CD14-positive monocyte (primary cell): ENCODE measurements around the gene KRTCAP3. TPM values are rescaled to one million over a fixed set of nuclear protein-coding genes. Genes with fewer than 3 reads are reported as not detected.

Source experiments
- DNase-seq, 3 donors: peaks; one replicate each; pipeline ENCODE4 v3.0.0-alpha.2; 2011 to 2022
- H2AFZ ChIP-seq: 2 replicates; pipeline ENCODE4 v1.6.0; 2012; ENCODE audit warnings: mild to moderate bottlenecking, low read depth, low read length, inconsistent platforms; ENCODE audit not compliant: insufficient read depth, poor library complexity, severe bottlenecking
- H3K27ac ChIP-seq, 2 donors: 1 replicate in 1 of 2; 2 replicates in 1 of 2; pipeline ENCODE4 v1.5.1; 2012 to 2013; ENCODE audit warnings: low read length in 2 of 2, control low read depth in 1 of 2, inconsistent platforms in 1 of 2, low read depth in 1 of 2, mild to moderate bottlenecking in 1 of 2
- H3K27me3 ChIP-seq, 2 donors: one replicate each; pipeline versions ENCODE4 v1.6.0 to v1.6.1; 2011 to 2013; ENCODE audit warnings: low read length in 2 of 2; ENCODE audit not compliant: control insufficient read depth in 2 of 2, insufficient read depth in 2 of 2
- H3K36me3 ChIP-seq, 2 donors: replicated peaks in 1 of 2; 1 replicate in 1 of 2; 2 replicates in 1 of 2; pipeline versions ENCODE4 v1.5.1 to v1.6.1; 2012 to 2013; ENCODE audit warnings: low read length in 2 of 2, control low read depth in 1 of 2, inconsistent platforms in 1 of 2, mild to moderate bottlenecking in 1 of 2; ENCODE audit not compliant: insufficient read depth in 2 of 2, control insufficient read depth in 1 of 2
- H3K4me1 ChIP-seq, 2 donors: 1 replicate in 1 of 2; 2 replicates in 1 of 2; pipeline versions ENCODE4 v1.5.1 to v1.6.1; 2012 to 2013; ENCODE audit warnings: low read length in 2 of 2, control low read depth in 1 of 2, inconsistent platforms in 1 of 2, mild to moderate bottlenecking in 1 of 2, moderate library complexity in 1 of 2; ENCODE audit not compliant: insufficient read depth in 2 of 2, control insufficient read depth in 1 of 2
- H3K4me2 ChIP-seq: replicated peaks from 2 replicates; pipeline ENCODE3; 2012; ENCODE audit warnings: low read length, moderate library complexity, mild to moderate bottlenecking; ENCODE audit not compliant: poor library complexity, severe bottlenecking; ENCODE audit errors: extremely low read depth
- H3K4me3 ChIP-seq, 3 experiments: fragments of 200-600 bp in 1 of 3; sonication (generic) in 1 of 3; replicated peaks in 1 of 3; 1 replicate in 2 of 3; 2 replicates in 1 of 3; pipeline ENCODE4 v1.5.1; 2011 to 2013; ENCODE audit warnings: low read length in 3 of 3, mild to moderate bottlenecking in 3 of 3, control low read depth in 2 of 3, low read depth in 2 of 3, inconsistent platforms in 1 of 3, moderate library complexity in 1 of 3
- H3K79me2 ChIP-seq: 2 replicates; pipeline ENCODE4 v1.6.0; 2012; ENCODE audit warnings: mild to moderate bottlenecking, control low read depth, inconsistent platforms, low read length, moderate library complexity; ENCODE audit not compliant: insufficient read depth
- H3K9ac ChIP-seq: 2 replicates; pipeline ENCODE4 v1.6.0; 2017; ENCODE audit warnings: low read length, mild to moderate bottlenecking; ENCODE audit not compliant: insufficient read depth, poor library complexity, severe bottlenecking
- H3K9me3 ChIP-seq, 2 donors: replicated peaks in 1 of 2; 1 replicate in 1 of 2; 2 replicates in 1 of 2; pipeline versions ENCODE4 v1.5.1 to v1.6.1; 2012 to 2013; ENCODE audit warnings: low read length in 2 of 2, control low read depth in 1 of 2; ENCODE audit not compliant: control insufficient read depth in 1 of 2, insufficient read depth in 1 of 2
- H4K20me1 ChIP-seq: 2 replicates; pipeline ENCODE4 v1.6.0; 2012; ENCODE audit warnings: mild to moderate bottlenecking, low read length, control low read depth, moderate library complexity; ENCODE audit not compliant: insufficient read depth
- H3K27ac Mint-ChIP-seq, 7 donors: one replicate each; pipeline ENCODE4 v1.8.0; 2020; ENCODE audit warnings: mild to moderate bottlenecking in 7 of 7, mixed read lengths in 7 of 7, moderate library complexity in 6 of 7, inconsistent platforms in 2 of 7
- H3K27me3 Mint-ChIP-seq, 3 donors: one replicate each; pipeline ENCODE4 v1.8.0; 2021 to 2022; ENCODE audit warnings: low read depth in 3 of 3, mild to moderate bottlenecking in 3 of 3, mixed read lengths in 3 of 3, moderate library complexity in 3 of 3, inconsistent platforms in 1 of 3
- H3K36me3 Mint-ChIP-seq, 2 donors: one replicate each; pipeline ENCODE4 v1.8.0; 2020; ENCODE audit warnings: mixed read lengths in 2 of 2, inconsistent platforms in 1 of 2, mild to moderate bottlenecking in 1 of 2
- H3K4me1 Mint-ChIP-seq: one replicate; pipeline ENCODE4 v1.8.0; 2020; ENCODE audit warnings: mild to moderate bottlenecking, mixed read lengths
- H3K4me3 Mint-ChIP-seq, 2 donors: one replicate each; pipeline ENCODE4 v1.8.0; 2020; ENCODE audit warnings: mild to moderate bottlenecking in 2 of 2, mixed read lengths in 2 of 2, moderate library complexity in 1 of 2
- H3K9me3 Mint-ChIP-seq, 7 donors: one replicate each; pipeline ENCODE4 v1.8.0; 2020 to 2022; ENCODE audit warnings: mixed read lengths in 7 of 7, mild to moderate bottlenecking in 6 of 7, moderate library complexity in 6 of 7, inconsistent platforms in 2 of 7
- WGBS: methylation state at CpG from one replicate; pipeline ENCODE4 v1.1.5; 2013; ENCODE audit warnings: missing lambda C conversion rate; ENCODE audit not compliant: insufficient coverage; 5-methylcytosine and 5-hydroxymethylcytosine counted together
- intact Hi-C, 2 donors: fragments of 100-400 bp; cut with micrococcal nuclease; formaldehyde crosslinking; loops; one replicate each; pipeline versions ENCODE4 v1.15.0 to v1.15.1; 2023
- polyA plus RNA-seq, 3 donors: library from polyadenylated mRNA; depleted of rRNA in 1 of 3; unstranded in 2 of 3; stranded (reverse) in 1 of 3; fragments of 300-500 nt in 2 of 3; fragments of >200 nt in 1 of 3; fragmentation: Illumina TruSeq in 2 of 3; gene quantifications; 1 replicate in 2 of 3; 2 replicates in 1 of 3; pipeline ENCODE4 v1.2.3, GENCODE V29; 2012 to 2021
- small RNA-seq: library from RNA; depleted of rRNA; stranded (forward); fragments of <200 nt; gene quantifications from one replicate; pipeline ENCODE3, GENCODE V24; 2012; ENCODE audit warnings: low read depth; ENCODE audit not compliant: insufficient read length
- TF ChIP-seq, protein P1 (sequence below): fragments of 200-600 bp; IDR thresholded peaks from one replicate; pipeline ENCODE4 v1.8.0; 2022; ENCODE audit warnings: antibody characterized with exemption, mild to moderate bottlenecking

KRTCAP3 gene
- polyA plus RNA-seq, 3 donors = 2.5 TPM; not detected in 2

DNA sequence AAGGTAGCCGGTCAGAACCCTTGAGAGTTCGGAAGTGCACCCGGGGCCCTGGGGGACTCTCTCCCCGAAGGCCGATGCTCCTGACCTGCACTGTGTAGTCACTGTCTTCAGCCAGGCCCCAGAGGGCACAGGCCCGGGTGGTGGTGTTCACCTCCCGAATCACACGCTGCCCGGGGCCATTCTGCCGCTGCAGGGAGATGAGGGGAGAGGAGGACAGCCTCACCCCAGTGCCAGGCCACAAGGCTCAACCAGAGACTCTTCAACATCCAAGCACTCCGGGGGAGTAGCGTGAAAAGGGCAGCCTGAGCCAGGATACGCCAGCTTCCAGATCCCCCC lies 51.7 kb downstream of the KRTCAP3 start:
- Histone ChIP-seq H2AFZ (no peak overlapping the region), H3K4me3 (no peak overlapping the region), H3K27ac (no peak overlapping the region), H3K4me1 (peaks cover 22 to 34% of the 10 kb centered on the region in 2 donors), H3K79me2 (no peaks in the 10 kb centered on the region), H4K20me1 (no peaks in the 10 kb centered on the region), H3K36me3 (no peaks in the 10 kb centered on the region), H3K4me2 (no peak overlapping the region), H3K9me3 (peaks cover 0 to 4% of the 10 kb centered on the region in 2 donors), H3K9ac (no peak overlapping the region), H3K27me3 (peaks cover 44 to 55% of the 10 kb centered on the region in 2 donors)
- Mint-ChIP-seq H3K4me1 (peaks cover 39% of the 10 kb centered on the region), H3K4me3 (peak overlapping the region; percentile 13 to 76), H3K9me3 (peaks cover 0 to 15% (median 4%) of the 10 kb centered on the region in 7 donors), H3K36me3 (peaks cover 13 to 22% of the 10 kb centered on the region in 2 donors), H3K27ac (no peak overlapping the region), H3K27me3 (peaks cover 52 to 61% (median 56%) of the 10 kb centered on the region in 3 donors)
- TF ChIP-seq, protein P1, sequence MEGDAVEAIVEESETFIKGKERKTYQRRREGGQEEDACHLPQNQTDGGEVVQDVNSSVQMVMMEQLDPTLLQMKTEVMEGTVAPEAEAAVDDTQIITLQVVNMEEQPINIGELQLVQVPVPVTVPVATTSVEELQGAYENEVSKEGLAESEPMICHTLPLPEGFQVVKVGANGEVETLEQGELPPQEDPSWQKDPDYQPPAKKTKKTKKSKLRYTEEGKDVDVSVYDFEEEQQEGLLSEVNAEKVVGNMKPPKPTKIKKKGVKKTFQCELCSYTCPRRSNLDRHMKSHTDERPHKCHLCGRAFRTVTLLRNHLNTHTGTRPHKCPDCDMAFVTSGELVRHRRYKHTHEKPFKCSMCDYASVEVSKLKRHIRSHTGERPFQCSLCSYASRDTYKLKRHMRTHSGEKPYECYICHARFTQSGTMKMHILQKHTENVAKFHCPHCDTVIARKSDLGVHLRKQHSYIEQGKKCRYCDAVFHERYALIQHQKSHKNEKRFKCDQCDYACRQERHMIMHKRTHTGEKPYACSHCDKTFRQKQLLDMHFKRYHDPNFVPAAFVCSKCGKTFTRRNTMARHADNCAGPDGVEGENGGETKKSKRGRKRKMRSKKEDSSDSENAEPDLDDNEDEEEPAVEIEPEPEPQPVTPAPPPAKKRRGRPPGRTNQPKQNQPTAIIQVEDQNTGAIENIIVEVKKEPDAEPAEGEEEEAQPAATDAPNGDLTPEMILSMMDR = no peak
- intact Hi-C loops = loop anchor here (5.0 to 10.0 kb wide), 4 partner anchors 91 to 282 kb away; partner anchors contain the start of genes ATRAID (in 1 of the 2), EIF2B4 (in 1 of the 2), SLC5A6 (in 1 of the 2) and SNX17 (in 1 of the 2)
- DNase-seq = no peak
- WGBS = 97% methylated on average over 5 of the region's 13 CpGs

Small RNAs within 50 kb of the gene (small RNA-seq; reads per million reads assigned to genes)
- gene RNU6-986P = not detected

Other genes with a start within 250 kb of the KRTCAP3 start
- 100 to 1,000 TPM; 120 to 298 (median 287) TPM for gene ATRAID, start 230.3 kb upstream of the KRTCAP3 start, polyA plus RNA-seq
- gene SLC5A6, start 230.1 kb upstream of the KRTCAP3 start, polyA plus RNA-seq = 10 to 100 TPM in 2 of 3 donors, 1 to 10 TPM in 1; 8.1 to 21.7 (median 10.2) TPM
- 10 to 100 TPM in 1 of 3 donors, 1 to 10 TPM in 1, under 1 TPM in 1; 0.71 to 17.3 (median 1.7) TPM for gene CAD, start 225.0 kb upstream of the KRTCAP3 start, polyA plus RNA-seq
- gene SLC30A3, start 179.3 kb upstream of the KRTCAP3 start, polyA plus RNA-seq = under 1 TPM in 1 of 3 donors, not detected in 2; 0.08 TPM
- gene DNAJC5G, start 166.9 kb upstream of the KRTCAP3 start, polyA plus RNA-seq = not detected
- gene TRIM54, start 160.0 kb upstream of the KRTCAP3 start, polyA plus RNA-seq = not detected
- gene UCN, start 133.9 kb upstream of the KRTCAP3 start, polyA plus RNA-seq = 1 to 10 TPM in 1 of 3 donors, under 1 TPM in 2; 0.39 to 2.2 (median 0.60) TPM
- 100 to 1,000 TPM; 136 to 160 (median 160) TPM for gene MPV17, start 119.3 kb upstream of the KRTCAP3 start, polyA plus RNA-seq
- gene GTF3C2, start 85.6 kb upstream of the KRTCAP3 start, polyA plus RNA-seq = 10 to 100 TPM; 34.4 to 70.8 (median 41.7) TPM
- 10 to 100 TPM; 29.5 to 42.3 (median 39.3) TPM for gene EIF2B4, start 72.0 kb upstream of the KRTCAP3 start, polyA plus RNA-seq
- gene SNX17, start 71.8 kb upstream of the KRTCAP3 start, polyA plus RNA-seq = 100 to 1,000 TPM in 2 of 3 donors, 10 to 100 TPM in 1; 86.6 to 338 (median 291) TPM
- 10 to 100 TPM in 1 of 3 donors, 1 to 10 TPM in 2; 2.4 to 36.8 (median 2.6) TPM for gene ZNF513, start 61.6 kb upstream of the KRTCAP3 start, polyA plus RNA-seq
- gene PPM1G, start 32.8 kb upstream of the KRTCAP3 start, polyA plus RNA-seq = 10 to 100 TPM; 31.9 to 54.3 (median 47.3) TPM
- gene NRBP1, start 13.8 kb upstream of the KRTCAP3 start, polyA plus RNA-seq = 100 to 1,000 TPM in 2 of 3 donors, 10 to 100 TPM in 1; 95.6 to 108 (median 102) TPM
- 10 to 100 TPM in 1 of 3 donors, 1 to 10 TPM in 2; 1.7 to 12.8 (median 3.6) TPM for gene IFT172, start 47.4 kb downstream of the KRTCAP3 start, polyA plus RNA-seq
- not detected for gene FNDC4, start 52.8 kb downstream of the KRTCAP3 start, polyA plus RNA-seq
- gene GCKR, start 54.5 kb downstream of the KRTCAP3 start, polyA plus RNA-seq = not detected
- 10 to 100 TPM in 2 of 3 donors, 1 to 10 TPM in 1; 6.7 to 13.1 (median 12.8) TPM for gene ZNF512, start 140.7 kb downstream of the KRTCAP3 start, polyA plus RNA-seq
- gene CCDC121, start 186.6 kb downstream of the KRTCAP3 start, polyA plus RNA-seq = under 1 TPM; 0.22 to 0.61 (median 0.53) TPM
- gene GPN1, start 186.7 kb downstream of the KRTCAP3 start, polyA plus RNA-seq = 10 to 100 TPM; 16.1 to 49.8 (median 46.8) TPM
- 10 to 100 TPM; 10.7 to 59.0 (median 12.2) TPM for gene SUPT7L, start 221.2 kb downstream of the KRTCAP3 start, polyA plus RNA-seq
- 10 to 100 TPM; 12.7 to 24.9 (median 18.3) TPM for gene SLC4A1AP, start 221.5 kb downstream of the KRTCAP3 start, polyA plus RNA-seq